ENCODE results near the gene DRAXIN. TPM values are rescaled to one million over a fixed set of nuclear protein-coding genes. Genes with fewer than 3 reads are reported as not detected.

DRAXIN gene
- total RNA-seq, 4 donors from 2014 or later = 0.17 TPM; not detected in 3

DNA sequence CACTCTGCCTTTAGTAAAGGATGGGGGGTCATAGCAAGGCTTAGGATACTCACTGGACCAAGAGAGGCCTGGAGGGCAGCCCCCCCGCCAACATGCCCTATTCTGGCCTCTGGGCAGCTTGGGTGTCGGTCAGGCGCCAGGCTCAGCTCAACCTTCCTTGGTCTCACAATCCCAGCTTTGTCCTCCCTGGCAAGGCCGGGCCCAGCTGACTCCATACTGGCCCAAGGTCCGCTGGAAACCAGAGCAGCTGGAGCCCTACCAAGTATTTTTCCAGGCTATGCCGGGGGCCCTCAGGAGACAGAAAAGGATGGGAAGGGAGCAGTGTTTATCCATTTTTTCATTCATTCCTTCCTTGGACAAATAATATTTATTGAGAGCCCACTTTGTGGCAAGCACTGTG lies 43.5 kb upstream of the DRAXIN start:
- TF ChIP-seq, protein P1, sequence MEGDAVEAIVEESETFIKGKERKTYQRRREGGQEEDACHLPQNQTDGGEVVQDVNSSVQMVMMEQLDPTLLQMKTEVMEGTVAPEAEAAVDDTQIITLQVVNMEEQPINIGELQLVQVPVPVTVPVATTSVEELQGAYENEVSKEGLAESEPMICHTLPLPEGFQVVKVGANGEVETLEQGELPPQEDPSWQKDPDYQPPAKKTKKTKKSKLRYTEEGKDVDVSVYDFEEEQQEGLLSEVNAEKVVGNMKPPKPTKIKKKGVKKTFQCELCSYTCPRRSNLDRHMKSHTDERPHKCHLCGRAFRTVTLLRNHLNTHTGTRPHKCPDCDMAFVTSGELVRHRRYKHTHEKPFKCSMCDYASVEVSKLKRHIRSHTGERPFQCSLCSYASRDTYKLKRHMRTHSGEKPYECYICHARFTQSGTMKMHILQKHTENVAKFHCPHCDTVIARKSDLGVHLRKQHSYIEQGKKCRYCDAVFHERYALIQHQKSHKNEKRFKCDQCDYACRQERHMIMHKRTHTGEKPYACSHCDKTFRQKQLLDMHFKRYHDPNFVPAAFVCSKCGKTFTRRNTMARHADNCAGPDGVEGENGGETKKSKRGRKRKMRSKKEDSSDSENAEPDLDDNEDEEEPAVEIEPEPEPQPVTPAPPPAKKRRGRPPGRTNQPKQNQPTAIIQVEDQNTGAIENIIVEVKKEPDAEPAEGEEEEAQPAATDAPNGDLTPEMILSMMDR (IDR thresholded peaks at IDR 0.05; ENCODE audit: low read depth) = no peak

DNA sequence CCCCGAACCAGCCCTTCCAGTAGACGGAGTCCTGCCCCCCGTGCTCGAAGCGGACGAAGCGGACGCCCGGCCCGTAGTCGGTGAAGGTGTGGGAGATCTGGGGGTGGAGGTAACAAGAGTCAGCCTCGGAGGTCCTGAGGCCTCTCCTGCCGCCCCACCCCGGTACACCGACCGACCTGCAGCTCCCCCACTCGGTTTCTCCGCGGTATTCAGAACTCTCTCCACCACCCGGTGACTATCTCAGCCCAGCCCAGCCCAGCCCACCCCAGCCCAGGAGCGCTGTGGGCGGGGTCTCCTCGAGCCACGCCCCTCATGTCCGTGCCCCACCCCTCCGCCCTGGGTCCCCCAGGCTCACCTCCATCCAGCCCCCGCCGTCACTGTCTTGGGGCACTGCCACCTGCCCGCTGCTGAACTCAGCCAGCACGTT lies 42.8 kb upstream of the DRAXIN start:
- TF ChIP-seq, protein P1 (IDR thresholded peaks at IDR 0.05; ENCODE audit: low read depth) = no peak

DNA sequence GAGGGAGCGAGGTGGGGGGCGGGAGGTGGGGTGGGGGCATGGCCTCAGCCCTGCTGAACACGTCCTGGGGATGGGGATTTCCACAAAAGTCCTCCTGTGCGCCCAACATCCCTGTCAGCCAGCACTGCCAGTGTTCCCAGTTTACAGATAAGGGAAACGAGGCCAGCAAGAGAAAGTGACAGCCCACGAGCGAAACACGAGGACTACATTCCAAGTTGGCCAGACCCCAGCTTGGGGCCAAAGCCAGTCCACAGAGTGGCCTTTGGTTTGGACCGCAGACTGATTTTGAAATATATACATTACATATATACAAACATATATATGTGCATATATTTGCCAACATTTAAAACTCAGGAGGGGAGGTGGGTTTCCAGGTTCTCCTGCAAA lies 42.3 kb upstream of the DRAXIN start:
- TF ChIP-seq, protein P1 (IDR thresholded peaks at IDR 0.05; ENCODE audit: low read depth) = no peak

DNA sequence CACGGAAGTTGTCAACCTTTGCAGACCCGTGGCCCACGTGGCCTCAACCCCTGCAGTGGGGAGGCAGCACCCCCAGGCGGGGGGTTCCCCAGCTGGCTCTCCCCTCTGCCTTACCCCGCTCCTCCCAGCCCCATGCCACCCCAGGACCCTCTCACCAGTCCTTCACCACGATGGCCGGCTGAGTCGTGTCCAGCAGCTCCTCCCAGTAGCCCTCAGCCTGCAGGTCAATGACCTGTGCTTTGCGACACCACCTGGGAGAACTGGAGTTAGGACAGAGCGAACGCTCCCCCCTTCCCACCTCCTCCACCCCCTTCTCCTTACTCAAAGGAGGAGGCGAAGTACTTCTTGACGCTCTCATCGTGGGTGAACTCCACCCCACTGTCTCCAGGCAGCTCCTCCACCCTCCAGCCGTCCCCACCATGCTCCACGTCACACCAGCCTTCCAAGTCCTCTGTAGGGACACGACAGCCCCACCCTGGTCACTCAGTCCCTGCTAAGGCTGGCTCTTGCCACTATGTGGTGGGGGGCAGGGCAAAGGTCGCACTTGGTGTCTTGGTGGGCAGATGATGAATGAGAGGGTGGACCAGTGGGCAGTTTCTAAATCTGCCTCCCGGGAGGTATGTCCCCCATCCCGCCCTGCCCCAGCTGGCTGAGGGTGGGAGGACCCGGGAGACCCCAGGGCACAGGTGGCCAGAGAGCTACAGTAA lies 41.7 kb upstream of the DRAXIN start:
- TF ChIP-seq, protein P1 (IDR thresholded peaks at IDR 0.05; ENCODE audit: low read depth) = no peak

DNA sequence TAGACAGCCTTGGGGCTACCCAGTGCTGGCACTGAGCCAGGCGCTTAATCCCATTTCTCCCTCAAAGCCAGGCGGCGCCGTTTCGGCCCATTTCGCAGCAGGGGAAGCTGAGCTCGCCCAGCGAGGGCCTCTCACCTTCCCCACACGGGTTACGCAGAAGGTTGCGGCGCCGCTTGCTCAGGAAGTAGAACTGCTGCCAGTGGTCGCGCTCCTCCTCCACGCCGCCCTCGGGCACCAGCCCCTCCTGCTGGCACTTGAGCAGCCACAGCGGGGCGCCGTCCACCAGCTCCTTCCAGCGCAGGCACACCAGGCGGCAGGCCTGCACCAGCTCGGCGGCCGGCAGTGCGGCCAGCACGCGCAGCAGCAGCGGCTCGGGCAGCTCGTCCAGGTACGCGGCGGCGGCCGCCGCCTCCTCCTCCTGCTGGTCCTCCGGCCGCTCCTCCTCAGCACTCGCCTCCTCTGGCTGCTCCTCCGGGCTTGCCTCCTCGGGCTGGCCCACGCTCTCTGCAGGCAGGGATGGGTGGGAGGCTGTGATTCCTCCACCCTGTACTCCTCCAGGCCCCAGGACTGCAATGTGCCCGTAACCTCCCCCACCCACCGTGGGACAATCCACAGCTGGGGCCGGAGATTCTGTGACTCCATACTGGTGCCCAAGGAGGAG lies 41.0 kb upstream of the DRAXIN start:
- TF ChIP-seq, protein P1 (IDR thresholded peaks at IDR 0.05; ENCODE audit: low read depth) = no peak

DNA sequence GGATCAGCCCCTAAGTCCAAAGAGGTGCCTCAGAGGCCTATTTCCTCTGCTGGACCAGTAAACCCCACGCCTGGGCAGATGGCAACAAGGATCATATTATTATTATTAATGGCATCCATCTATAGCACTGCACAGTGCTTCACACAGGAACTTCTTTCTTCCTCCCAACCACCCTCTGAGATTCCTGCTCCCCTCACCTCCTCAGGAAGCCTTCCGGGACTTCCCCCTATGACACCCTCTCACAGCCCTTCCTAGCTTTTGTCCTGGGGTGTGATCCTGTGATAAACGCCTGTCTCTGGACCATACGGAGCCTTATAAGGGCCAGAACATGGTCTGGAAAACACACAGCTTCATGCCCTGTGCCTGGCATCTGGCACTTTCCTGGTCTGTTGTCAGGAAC lies 40.5 kb upstream of the DRAXIN start:
- TF ChIP-seq, protein P1 (IDR thresholded peaks at IDR 0.05; ENCODE audit: low read depth) = no peak

DNA sequence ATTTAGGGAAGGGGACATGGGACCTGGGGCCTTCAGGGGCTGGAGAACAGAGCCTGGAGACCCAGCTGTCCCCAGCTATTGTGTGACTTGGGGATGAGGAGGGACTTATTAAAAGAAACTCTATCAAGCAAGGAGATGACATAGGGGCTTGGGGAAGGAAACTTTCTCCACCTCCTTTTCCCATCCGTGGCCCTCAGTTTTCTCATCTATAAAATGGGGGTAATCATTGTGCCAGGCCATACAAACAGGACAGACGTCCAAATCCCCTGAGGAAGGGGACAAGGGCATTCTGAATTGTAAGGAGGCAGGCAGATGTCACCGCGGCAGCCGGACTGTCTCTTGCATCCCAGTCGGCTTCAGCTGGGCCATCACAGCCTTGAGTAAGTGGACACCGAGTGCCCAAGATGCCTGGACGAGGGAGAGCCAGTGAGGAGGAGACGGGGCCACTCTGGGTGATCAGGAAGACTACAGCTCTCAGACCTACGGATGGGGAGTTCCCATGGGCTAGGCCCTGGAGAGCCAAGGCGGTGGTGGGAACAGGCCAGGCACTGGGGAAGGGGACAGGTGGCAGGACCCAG lies 39.2 kb upstream of the DRAXIN start:
- TF ChIP-seq, protein P1 (IDR thresholded peaks at IDR 0.05; ENCODE audit: low read depth) = no peak
